Fibroblast of lung (primary cell): ENCODE results near the gene MYO18A. TPM values are rescaled to one million over a fixed set of nuclear protein-coding genes. Genes with fewer than 3 reads are reported as not detected.
A peak's percentile ranks its signal among the peaks of the same experiment; 100 is the strongest.

ENCODE experiments used
- DNase-seq, 2 donors: peaks; one replicate each; pipeline versions ENCODE4 v3.0.0 to v3.0.0-alpha.2; 2010; ENCODE audit warnings: low read depth in 2 of 2
- H2AFZ ChIP-seq: 2 replicates; pipeline ENCODE4 v1.5.1; 2012; ENCODE audit warnings: low read length, control low read depth, inconsistent platforms
- H3K27ac ChIP-seq: 2 replicates; pipeline ENCODE4 v1.5.1; 2011; ENCODE audit warnings: low read length, control low read depth; ENCODE audit not compliant: insufficient read depth
- H3K27me3 ChIP-seq: 2 replicates; pipeline ENCODE4 v1.5.1; 2011; ENCODE audit warnings: mild to moderate bottlenecking, low read length; ENCODE audit not compliant: control insufficient read depth, insufficient read depth
- H3K36me3 ChIP-seq: 2 replicates; pipeline ENCODE4 v1.5.1; 2011; ENCODE audit warnings: low read length; ENCODE audit not compliant: control insufficient read depth, insufficient read depth
- H3K4me1 ChIP-seq: 2 replicates; pipeline ENCODE4 v1.5.1; 2011; ENCODE audit warnings: low read length; ENCODE audit not compliant: control insufficient read depth, insufficient read depth; ENCODE audit errors: extremely low read depth
- H3K4me2 ChIP-seq: 2 replicates; pipeline ENCODE4 v1.5.1; 2011; ENCODE audit warnings: low read length, control low read depth; ENCODE audit not compliant: insufficient read depth; ENCODE audit errors: extremely low read depth
- H3K4me3 ChIP-seq, 4 experiments: fragments of 200-600 bp in 1 of 4; sonication (generic) in 1 of 4; replicated peaks in 1 of 4; 2 replicates each; pipeline ENCODE4 v1.5.1; 2011 to 2016; ENCODE audit warnings: low read length in 4 of 4, low read depth in 3 of 4, mild to moderate bottlenecking in 3 of 4, control low read depth in 2 of 4, inconsistent platforms in 1 of 4, mixed read lengths in 1 of 4; ENCODE audit not compliant: insufficient read depth in 1 of 4; ENCODE audit errors: control extremely low read depth in 1 of 4
- H3K79me2 ChIP-seq: 2 replicates; pipeline ENCODE4 v1.5.1; 2012; ENCODE audit warnings: mild to moderate bottlenecking, low read length, inconsistent platforms; ENCODE audit not compliant: control insufficient read depth, insufficient read depth
- H3K9ac ChIP-seq: 2 replicates; pipeline ENCODE4 v1.5.1; 2011; ENCODE audit warnings: mild to moderate bottlenecking, low read length, control low read depth; ENCODE audit not compliant: insufficient read depth
- H3K9me3 ChIP-seq: 2 replicates; pipeline ENCODE4 v1.5.1; 2012; ENCODE audit warnings: low read depth, low read length; ENCODE audit not compliant: control insufficient read depth, insufficient read depth
- H4K20me1 ChIP-seq: 2 replicates; pipeline ENCODE4 v1.5.1; 2011; ENCODE audit warnings: low read length; ENCODE audit not compliant: control insufficient read depth, insufficient read depth; ENCODE audit errors: extremely low read depth
- EZH2 ChIP-seq: IDR thresholded peaks from 2 replicates; pipeline ENCODE4 v1.5.1; 2012; ENCODE audit warnings: low read length, control low read depth, mild to moderate bottlenecking; ENCODE audit errors: missing control alignments
- polyA plus RNA-seq, 2 donors: library from polyadenylated mRNA; depleted of rRNA in 1 of 2; stranded (reverse) in 1 of 2; unstranded in 1 of 2; fragments of >200 nt; gene quantifications; 2 replicates each; pipeline ENCODE4 v1.2.1, GENCODE V29; 2011 to 2012; ENCODE audit warnings: missing spikeins in 1 of 2
- total RNA-seq: library from RNA; depleted of rRNA; stranded (reverse); fragments of >200 nt; gene quantifications from 2 replicates; pipeline ENCODE4 v1.2.1, GENCODE V29; 2014
- TF ChIP-seq, protein P1 (sequence below), 2 donors: IDR thresholded peaks in 1 of 2; conservative IDR thresholded peaks in 1 of 2; 1 replicate in 1 of 2; 2 replicates in 1 of 2; pipeline ENCODE4 v1.5.1; 2011 to 2012; ENCODE audit warnings: low read length in 2 of 2, control low read depth in 1 of 2, inconsistent platforms in 1 of 2, low read depth in 1 of 2, mild to moderate bottlenecking in 1 of 2

MYO18A gene
- total and polyA plus RNA-seq, 2 donors (not counting 1 experiment from before 2014, with no cell fraction given) = 11.7 to 133 TPM

DNA sequence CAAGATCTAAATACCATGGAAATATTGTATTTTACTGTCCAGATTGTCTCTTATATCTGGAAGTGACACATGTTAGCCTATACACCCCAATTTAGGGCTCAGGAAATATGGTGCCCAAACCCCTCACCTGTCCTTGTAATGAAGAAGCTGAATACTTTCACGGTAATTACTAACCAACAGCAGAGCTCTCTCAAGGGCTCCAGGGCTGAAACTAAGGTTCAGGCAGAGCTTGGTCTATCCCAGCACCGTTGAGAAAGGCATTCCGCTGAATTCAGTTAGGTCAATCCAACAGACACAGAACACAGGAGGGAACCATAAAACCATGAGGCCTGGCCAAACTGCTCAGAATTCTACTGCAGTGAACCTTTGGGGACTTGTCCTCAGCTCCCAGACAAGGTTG is 14.9 kb downstream of the MYO18A start:
- no peak for DNase-seq
- TF ChIP-seq EZH2 = no peak
- TF ChIP-seq, protein P1, sequence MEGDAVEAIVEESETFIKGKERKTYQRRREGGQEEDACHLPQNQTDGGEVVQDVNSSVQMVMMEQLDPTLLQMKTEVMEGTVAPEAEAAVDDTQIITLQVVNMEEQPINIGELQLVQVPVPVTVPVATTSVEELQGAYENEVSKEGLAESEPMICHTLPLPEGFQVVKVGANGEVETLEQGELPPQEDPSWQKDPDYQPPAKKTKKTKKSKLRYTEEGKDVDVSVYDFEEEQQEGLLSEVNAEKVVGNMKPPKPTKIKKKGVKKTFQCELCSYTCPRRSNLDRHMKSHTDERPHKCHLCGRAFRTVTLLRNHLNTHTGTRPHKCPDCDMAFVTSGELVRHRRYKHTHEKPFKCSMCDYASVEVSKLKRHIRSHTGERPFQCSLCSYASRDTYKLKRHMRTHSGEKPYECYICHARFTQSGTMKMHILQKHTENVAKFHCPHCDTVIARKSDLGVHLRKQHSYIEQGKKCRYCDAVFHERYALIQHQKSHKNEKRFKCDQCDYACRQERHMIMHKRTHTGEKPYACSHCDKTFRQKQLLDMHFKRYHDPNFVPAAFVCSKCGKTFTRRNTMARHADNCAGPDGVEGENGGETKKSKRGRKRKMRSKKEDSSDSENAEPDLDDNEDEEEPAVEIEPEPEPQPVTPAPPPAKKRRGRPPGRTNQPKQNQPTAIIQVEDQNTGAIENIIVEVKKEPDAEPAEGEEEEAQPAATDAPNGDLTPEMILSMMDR (conservative IDR thresholded peaks at IDR 0.05 in 1 of 2, IDR thresholded peaks at IDR 0.05 in 1 of 2; ENCODE audit: low read depth in 1 of 2, low read length in 2 of 2) = no peak
- H3K79me2 ChIP-seq = no peaks in the 10 kb centered on the region
- no peak overlapping the region for H3K4me2 ChIP-seq
- H3K4me1 ChIP-seq = peaks cover 5% of the 10 kb centered on the region
- peaks cover 4% of the 10 kb centered on the region for H3K36me3 ChIP-seq
- H2AFZ ChIP-seq = no peak overlapping the region
- no peaks in the 10 kb centered on the region for H3K27me3 ChIP-seq
- H3K4me3 ChIP-seq = no peak overlapping the region
- no peaks in the 10 kb centered on the region for H4K20me1 ChIP-seq
- no peaks in the 10 kb centered on the region for H3K9me3 ChIP-seq
- no peak overlapping the region for H3K9ac ChIP-seq
- no peak overlapping the region for H3K27ac ChIP-seq

DNA sequence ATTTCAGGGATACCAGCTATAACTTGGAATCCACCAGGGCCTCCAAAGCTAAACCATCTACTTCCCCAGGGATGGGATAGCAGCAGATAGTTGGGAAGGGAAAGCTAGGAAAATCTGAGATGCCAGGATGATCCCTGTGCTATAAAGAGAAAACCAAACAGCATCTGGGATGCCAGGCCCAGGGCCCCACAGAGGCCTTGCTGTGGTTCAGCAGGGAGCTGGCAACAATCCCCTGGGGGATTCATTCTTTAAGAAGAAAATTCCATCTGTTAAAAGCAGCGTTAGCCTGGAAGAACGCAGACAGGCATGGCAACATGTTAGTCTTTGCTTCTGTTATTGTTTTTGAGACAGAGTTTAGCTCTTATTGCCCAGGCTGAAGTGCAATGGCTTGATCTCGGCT is 16.6 kb downstream of the MYO18A start:
- no peak overlapping the region for H3K27ac ChIP-seq
- H3K36me3 ChIP-seq = peaks cover 4% of the 10 kb centered on the region
- H3K4me3 ChIP-seq = no peak overlapping the region
- TF ChIP-seq, protein P1 (conservative IDR thresholded peaks at IDR 0.05 in 1 of 2, IDR thresholded peaks at IDR 0.05 in 1 of 2; ENCODE audit: low read depth in 1 of 2, low read length in 2 of 2) = no peak
- TF ChIP-seq EZH2 = no peak
- no peak overlapping the region for H2AFZ ChIP-seq
- no peak overlapping the region for H3K4me2 ChIP-seq
- no peaks in the 10 kb centered on the region for H4K20me1 ChIP-seq
- H3K9me3 ChIP-seq = no peaks in the 10 kb centered on the region
- H3K4me1 ChIP-seq = peaks cover 14% of the 10 kb centered on the region
- no peaks in the 10 kb centered on the region for H3K27me3 ChIP-seq
- no peaks in the 10 kb centered on the region for H3K79me2 ChIP-seq
- no peak overlapping the region for H3K9ac ChIP-seq
- DNase-seq = no peak

DNA sequence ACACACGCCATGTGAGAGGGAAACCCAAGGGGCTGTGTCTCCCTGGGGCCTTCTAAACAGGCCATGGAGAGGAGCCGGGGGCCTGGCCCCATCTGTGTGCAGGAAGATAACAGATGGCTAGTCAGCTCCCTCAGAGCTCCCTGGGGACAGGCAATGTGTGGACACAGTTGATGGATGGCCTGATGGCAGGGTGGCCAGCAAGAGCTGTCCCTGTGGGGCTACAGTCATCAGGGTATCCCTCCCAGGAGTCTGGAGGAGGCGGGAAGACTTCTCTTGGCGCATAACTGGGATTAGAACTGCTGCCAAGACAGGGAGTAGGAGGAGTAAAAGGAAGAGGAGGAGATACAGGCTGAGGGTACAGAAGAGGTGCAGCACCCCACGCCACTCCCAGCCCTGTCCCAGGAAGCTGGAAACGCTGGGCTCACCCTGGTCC is 17.3 kb downstream of the MYO18A start:
- Histone ChIP-seq H3K27me3 (no peaks in the 10 kb centered on the region), H3K4me3 (no peak overlapping the region), H3K79me2 (no peaks in the 10 kb centered on the region), H3K36me3 (peaks cover 4% of the 10 kb centered on the region), H4K20me1 (no peaks in the 10 kb centered on the region), H3K4me1 (peaks cover 19% of the 10 kb centered on the region), H3K4me2 (no peak overlapping the region), H3K27ac (no peak overlapping the region), H2AFZ (no peak overlapping the region), H3K9ac (no peak overlapping the region), H3K9me3 (no peaks in the 10 kb centered on the region)
- TF ChIP-seq EZH2 = no peak
- TF ChIP-seq, protein P1 (conservative IDR thresholded peaks at IDR 0.05 in 1 of 2, IDR thresholded peaks at IDR 0.05 in 1 of 2; ENCODE audit: low read depth in 1 of 2, low read length in 2 of 2) = no peak
- DNase-seq = peak in 1 of 2 donors; percentile 47
